Inflammatory macrophage treated with lipopolysaccharide for 1 hour (primary cell): ENCODE results near the gene E2F7.

Source experiments
- DNase-seq, 2 donors: peaks; one replicate each; pipeline ENCODE4 v3.0.0-alpha.2; 2020 to 2022

Gene E2F7

DNA sequence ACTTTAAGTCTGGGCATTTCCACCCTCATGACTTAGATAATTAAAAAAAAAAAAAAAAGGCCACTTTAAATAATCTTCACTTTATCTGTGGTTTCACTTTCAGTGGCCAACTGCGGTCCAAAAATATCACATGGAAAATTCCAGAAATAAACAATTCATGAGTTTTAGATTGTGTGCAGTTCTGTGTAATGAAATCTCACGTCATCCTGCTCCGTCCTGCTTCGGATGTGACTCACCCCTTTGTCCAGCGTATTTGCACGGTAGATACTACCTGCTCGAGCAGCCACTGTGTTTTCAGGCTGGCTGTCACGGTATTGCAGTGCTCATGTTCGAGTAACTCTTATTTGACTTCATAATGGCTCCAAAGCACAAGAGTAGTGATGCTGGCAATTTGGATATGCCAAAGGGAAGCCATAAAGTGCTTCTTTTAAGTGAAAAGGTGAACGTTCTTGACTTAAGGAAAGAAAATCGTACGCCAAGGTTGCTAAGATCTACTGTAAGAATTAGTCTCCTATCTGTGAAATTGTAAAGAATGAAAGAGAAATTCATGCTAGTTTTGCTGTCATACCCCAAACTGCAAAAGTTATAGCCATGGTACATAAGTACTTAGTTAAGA, 2.4 kb downstream of the E2F7 start:
- DNase-seq, result peak in 1 of 2 donors; percentile 37

DNA sequence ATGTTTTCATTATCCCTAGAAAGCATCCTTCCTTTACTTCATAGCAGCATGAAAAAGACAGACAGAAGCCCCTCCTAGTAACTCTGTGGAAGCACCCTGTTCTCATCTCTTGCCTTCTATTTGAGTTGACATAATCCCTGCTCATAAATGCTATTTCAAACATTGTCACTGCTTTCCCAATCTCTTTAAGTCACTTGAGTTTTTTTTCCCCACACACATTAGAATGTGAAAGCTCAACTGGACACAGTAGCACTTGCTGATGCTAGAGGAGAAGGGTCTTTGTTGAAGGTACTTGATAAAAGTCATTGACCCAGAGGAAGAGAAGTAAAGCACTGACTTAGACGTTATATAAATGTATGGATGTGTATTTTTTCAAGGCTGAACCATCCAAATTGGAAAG, 3.0 kb downstream of the E2F7 start:
- DNase-seq, result peak in 1 of 2 donors; percentile 19

DNA sequence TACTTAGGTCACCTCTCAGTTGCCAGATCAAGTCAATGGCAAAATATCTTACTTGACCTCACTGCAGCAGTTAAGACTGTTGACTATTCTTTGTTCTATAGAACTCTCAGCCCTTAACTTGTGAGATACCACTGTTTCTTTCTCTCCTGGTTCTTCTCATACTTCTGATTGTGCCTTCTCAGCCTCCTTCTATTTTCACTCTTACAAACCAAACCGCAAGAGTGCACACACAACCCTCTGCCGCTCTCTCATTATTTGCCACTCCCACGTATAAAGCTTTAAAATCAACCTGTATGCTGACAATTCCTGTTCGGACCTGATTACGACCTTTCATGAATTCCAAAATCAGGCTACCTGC, 4.5 kb downstream of the E2F7 start:
- no peak for DNase-seq

DNA sequence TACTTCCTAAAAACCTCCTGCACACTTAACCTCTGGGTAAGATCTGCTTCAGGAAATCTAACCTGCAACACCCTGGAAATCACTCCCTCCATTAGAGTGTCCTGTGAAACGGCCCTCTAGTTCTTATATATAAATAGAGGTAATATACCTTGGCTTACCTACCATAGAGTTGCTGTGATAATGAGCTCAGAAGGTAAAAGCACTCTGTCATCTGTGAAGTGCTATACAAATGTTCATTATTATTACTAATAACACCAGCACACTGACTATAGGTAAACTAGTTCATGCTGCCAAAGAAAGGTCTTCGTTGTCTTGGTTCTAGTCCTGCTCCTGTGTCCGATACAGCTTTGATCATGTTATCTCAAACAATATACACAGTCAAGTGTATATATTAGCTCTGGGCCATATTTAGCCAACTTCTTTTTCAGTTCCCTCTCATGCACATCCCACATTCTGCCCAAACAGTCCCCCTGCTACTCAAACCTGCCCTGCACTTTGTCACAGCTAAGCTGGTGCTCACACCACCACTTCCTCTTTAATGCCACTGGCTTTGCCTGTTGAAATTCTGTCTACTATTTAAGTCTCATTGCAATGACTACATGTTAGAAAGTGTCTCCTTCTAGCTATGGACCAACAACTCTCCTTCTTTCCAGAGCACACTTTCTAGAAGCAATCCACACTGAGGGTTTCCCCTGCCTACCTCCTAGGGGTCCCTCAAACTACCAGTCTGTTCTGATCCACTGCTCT, 5.1 kb downstream of the E2F7 start:
- peak; percentile 59 to 76 for DNase-seq

DNA sequence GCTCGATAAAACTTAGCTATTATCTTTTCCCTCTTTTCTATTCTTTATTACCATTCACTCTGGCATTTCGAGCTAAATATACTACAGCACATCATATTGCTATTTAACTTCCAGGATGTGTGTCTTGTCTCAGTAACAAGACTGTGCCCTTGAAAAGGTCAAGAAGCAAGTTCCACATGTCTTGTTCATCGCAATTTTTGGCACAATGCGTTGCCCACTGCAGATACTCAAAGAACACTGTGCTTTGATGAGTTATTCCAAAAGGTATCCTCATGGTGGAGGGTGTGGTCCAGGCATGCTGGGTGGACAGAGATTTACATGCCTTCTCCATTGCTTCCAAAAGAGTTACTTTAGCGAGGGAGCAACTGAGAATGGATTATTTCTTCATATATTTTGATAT, 6.6 kb downstream of the E2F7 start:
- no peak for DNase-seq

DNA sequence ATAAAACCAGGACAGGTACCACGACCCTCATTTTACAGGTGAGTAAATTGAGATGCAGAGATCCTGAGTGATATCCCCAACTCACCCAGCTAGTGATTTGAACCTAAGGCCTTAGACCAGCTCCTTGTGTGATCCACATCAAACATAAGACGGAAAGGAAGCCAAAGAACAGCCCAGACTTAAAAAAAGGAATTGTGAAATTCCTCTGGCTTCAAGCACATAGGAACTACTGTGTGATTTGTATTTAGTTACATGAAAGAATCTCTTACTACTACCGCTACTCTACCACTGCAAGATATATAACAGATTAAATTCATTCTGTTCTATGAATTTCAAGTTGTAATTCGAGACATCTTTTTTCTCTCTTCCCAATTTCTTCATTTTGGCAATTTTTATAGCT, 10.5 kb downstream of the E2F7 start:
- DNase-seq, result no peak

DNA sequence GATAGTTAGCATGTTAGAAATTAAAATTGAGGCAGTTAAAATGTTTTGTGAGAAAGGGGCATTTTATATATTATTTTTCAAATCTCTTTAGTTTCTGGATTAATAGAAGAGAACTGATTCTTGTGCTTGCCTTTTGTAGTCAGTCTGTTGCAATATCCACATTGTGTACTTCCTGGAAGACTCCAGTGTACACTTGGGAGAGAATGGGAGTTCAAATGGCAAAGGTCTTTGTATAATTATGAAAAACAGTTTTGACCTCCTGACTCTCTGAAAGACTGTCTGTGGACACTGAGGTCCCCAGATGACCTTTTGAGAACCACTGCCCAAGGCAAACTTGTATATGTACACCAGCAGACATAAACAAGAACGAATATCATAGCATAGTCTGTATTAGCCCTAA, 12.1 kb downstream of the E2F7 start:
- DNase-seq, result no peak

DNA sequence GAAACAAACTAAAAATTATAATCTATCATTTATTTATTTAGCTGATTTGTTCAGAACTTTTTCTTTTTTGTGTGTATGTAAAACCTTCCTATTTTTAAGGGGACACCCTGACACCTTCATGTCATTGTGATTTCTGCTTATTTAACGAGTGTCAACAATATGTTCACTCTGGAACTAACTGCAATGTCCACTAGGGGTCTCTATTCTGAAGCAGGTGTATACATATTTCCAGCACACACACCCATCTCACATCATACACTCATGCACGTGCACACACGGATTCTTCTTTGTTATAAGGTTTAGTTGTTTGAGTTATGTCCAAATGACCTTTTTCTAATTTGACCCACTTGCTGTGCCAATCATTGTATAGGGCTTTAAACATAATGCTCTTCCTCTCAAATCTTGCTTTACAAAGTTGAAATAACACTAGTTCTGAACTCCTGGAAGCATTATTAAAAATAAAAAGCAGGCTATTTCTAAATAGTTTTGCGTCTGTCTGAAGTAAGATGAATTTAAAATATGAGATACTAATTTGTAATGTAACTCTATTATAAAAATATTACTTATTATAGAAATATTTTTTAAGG, 15.5 kb downstream of the E2F7 start:
- DNase-seq, result peak; percentile 21 to 59

DNA sequence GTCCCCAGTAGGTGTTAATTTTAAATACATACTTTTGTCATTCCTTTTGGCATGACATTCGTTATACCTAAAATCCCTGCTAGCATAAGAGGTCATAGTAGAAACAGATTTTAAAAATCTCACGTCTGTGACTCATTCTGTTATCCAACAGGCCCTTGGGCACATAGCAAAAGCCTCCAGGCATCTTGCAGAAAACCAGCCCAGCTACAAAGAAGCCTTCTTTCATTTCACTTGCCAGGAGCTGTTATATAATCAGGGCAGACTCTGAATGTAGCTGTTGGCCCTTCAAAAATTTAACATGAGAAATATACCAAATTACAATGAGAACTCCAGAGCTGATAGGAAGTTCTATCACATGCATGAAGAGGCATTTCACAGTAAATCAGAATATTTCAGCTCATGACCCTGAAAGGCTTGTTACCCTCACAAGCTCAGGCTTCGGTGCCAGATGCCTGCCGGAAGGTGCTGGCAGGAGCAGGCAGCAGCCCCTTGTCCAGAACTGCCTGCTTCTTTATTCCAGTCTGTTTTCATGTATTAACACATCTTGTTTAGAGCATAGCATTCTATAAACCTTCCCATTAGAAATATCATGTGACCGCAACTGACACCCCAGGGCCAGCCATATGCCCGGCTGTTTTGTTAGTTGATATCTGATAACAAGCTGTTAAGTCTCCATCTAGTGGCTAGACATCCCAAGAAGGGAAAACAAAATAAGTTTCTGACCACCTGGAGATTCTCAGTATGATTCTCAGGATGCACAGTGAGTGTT, 17.8 kb downstream of the E2F7 start:
- no peak for DNase-seq

DNA sequence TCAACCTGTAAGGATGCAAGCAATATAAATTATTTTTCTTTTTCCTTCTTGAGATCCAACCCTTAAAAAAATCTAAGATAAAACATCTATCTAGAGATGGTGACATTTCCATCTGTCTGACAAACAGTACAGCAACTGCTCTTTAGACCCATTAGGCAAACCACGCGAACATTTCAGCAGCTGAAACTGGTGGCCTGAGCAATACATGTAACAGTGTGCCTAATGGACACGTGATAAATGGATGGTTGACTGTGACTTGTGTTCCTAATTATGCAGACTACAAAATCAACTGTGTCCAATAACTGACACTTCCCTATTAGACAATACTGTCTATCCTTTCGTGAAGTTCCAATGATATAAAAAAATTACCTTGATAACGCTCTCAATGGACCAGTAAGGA, 18.9 kb downstream of the E2F7 start:
- DNase-seq, result no peak

DNA sequence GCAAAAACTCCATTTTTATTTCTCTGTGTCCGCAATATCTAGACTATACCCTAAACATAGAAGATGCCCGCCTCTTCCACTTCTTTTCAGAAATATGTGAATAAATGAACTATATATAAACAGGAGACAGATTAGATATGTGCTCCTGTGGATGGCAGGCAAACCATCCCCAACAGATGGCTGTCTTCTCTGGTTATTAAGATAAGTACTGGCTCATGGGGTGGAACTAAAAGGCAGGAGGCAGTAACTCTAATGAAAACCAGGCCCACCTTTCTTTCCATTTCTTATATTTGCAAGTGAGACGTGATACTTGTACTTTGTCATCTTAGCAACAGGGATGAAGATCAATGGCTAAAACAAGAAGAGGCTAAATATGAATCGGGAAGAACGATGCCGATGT, 20.2 kb downstream of the E2F7 start:
- no peak for DNase-seq

DNA sequence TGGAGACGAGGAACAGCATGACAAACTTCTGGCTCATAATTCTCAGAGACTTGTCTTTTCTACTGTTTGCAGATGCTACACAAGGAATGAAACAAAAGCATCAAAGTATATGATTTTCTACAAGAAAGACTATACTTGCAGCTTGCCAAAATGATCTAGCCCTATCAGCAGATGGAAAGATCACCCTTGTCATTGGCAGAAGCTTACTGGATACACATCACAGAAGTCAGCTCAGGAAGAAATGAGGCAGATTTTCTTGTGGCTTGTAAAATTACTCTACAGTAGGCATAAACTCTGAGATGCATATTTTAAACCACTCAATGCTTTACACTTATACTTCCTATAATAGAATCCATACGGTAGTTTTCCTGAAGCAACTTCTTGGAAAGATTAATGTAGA, 20.6 kb downstream of the E2F7 start:
- no peak for DNase-seq

DNA sequence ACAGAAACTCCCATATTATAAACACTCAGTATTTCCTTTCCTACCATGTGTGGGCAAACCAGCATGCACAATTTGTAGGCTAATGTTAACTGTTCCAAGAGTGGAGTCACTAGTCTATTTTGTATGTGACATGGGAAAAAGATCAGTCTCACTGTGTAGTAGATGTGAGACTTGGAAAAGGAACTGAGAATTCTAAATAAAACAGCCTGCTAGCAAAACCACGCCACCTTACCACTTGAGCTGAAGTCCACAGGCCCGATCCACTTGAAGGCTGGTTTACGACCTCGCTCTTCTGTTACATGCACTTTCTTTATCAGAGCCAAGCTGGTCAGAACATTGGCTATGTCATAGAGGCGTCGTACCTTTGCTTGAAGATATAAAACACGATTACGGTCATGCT, 22.5 kb downstream of the E2F7 start:
- DNase-seq, result no peak

DNA sequence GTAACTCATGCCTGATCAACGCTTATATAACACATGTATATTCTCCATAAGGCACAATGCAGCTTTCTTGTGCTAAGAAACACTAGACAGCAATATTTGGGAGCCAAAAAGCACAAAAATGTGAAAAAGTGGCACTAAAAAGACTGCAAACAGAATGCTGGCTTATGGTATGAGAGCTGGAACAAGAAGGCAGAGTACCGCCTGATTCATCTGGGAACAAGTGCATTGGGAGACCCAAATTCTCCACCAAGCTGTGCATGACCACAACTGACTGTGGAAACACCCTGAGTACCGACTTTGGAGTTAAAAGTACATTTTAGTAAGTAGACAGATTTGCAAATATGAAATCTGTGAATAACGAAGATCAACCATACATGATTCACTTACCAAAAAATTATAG, 25.1 kb downstream of the E2F7 start:
- no peak for DNase-seq

DNA sequence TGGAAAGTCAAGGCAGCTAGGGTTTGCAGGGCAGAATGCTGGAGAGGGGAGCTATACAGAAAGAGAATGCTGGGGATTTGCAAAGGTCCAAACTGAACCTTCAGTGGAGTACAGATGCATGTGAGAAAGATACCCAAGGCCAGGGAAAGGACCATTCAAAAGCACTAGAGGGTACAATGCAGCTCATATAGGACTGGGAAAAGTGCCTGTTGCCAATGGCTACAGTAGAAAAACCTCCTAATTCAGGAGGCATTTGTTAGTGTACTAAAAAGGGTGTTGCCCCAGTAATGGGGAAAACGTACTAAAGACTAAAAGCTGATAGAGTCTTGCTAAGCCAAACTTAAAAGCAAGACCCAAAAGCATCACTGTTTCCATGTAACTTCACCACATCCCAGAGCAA, 30.1 kb downstream of the E2F7 start:
- no peak for DNase-seq

DNA sequence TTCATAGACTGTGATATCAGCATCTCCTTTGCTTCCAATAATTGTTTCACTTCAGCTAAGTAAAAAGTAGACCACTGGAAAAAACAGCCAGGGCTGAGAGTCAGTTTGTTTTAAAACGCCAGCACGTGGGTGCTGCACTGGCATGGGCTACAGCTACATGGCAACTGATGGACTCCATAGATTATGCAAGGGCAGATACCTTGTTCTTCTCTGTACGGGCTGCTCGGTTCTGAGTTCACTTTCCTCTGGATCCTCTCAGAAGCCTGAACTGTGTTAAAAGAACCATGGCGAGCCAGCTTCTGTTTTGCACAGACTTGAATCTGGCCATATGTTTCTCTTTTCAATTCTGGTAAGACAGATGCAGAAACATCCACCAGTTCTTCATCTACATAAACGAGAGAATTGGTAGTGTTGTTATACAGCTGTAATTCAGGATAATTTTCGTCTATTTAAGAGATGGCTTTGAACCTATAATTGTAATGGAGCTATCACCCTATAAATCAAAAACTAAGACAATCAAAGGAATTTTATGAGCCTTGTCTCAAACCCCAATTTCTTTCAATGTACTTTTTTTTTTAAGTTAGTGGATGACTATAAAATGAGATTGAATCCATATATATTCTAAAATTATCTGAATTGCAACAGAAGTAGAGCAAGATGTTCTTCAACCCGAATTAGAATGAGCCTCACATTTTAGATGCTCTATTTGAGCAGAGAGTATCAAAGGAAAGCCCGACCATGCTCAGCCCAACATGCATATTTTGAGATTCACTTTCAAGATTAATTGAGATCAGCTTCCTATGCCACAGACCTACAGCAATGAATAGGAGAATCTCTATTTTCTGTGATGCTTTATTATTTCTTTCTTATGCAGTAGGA, 31.5 kb downstream of the E2F7 start:
- no peak for DNase-seq

DNA sequence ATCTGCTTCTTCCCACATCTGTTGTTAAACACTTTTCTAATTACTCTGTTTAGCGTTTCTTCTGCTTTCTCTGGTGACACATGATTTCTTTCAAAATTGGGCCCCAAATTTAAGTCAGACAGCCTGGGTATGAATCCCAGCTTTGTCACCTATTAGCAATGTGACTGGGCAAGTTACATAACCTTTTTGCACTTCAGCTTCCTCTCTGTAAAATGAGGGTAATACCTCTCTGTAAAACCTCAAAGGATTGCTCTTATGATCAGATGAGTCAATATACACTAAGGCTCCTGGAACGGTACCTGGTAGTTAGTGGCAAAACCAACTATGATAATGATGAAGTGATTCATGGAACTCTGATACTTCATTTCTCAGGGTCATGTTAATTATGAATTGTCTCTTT, 33.0 kb downstream of the E2F7 start:
- peak; percentile 22 to 27 for DNase-seq

DNA sequence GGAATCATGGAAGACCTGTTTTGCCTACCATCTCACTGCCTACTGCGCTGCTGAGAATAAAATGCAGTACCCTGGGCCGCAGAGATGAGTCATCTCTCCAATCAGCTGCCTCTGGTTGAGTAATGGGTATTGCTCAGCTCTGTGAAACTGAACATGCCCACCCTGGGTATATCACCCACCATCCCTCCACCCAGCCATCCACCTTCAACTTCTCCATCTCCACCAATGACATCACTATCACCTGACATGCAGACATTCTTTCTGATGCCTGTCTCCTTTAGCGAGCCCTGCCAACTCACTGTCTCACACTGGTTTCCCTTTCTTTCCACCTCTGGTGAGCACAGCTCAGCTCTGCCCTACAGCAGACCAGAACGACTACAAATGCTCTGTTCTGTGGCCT, 33.6 kb downstream of the E2F7 start:
- DNase-seq, result peak; percentile 36 to 41

DNA sequence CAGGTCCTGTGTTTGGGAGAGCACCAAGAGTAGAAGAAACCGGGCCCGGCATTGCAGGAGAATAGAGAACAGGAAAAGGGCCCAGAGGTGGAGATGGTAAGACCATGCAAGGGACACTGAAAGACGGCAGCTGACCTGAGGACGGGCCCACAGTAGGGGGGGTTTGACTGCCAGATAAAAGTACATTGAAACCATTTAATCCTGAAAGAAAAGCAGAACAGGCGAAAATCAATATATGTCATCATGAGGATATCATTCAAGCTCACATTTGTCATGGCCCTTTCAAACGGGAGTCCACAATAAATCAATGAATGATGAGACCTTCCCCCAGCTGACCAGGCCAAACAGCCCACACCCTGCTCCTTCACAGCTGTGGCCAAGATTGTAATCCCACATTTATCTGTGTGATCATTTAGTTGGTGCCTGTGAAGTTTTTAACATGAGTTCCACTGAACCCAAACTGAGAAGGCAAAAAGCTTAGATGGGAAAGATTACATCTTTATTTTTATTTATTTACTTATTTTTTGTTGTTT, 39.5 kb downstream of the E2F7 start:
- DNase-seq, result no peak

DNA sequence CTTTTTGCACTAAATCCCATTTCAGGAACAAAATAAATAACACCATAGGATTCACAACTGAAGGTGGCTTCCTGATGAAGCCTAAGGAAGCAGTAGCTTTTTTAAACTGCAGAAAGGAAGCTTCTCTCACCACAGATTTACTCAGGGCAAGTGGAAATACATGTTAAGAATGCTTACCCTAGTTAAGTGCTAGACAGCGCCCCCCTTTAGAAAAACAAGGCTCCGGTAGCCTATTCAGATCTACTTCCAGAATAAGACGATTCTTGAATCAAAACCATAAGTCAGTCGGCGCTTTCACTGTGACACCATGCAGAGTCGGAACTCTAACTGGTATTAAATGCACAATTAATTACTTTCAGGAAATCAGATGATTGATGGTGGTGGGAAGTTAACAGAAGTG, 41.9 kb downstream of the E2F7 start:
- no peak for DNase-seq

DNA sequence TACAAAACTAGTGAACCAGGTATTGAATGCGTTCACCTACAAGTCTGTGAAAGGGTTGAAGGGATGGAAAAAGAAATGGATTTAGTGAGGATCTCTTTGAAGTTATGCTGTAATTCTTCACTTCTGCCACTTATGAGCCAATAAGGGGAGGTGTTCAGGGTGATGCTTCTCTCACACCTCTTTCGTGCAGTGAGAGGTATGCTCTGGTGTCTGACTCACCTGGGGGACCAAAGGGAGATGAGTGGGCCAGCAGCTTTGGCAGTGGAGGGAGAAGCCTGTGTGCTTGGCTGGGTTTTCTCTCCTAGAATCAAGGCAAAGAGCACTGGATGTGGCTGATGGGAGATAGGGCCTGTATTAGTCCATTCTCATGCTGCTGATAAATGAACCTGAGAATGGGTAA, 45.4 kb downstream of the E2F7 start:
- DNase-seq, result no peak

DNA sequence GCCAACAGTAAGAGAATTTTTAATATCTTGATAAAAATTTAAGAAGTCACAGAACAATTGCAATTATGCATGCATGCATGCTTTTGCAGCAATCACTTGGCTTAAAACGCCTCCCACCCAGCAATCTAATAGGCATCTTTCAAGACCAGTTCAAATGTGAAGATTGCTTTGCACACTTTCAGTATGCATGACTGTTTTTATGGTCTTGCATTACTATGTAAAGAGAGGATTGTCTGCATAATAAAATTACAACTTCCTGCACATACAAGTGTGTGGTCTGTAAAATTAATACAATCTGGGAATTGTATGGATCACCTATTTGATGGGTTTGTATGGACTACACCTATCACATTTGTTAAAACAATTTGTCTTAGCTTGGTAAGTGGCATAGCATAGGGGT, 48.8 kb downstream of the E2F7 start:
- no peak for DNase-seq

DNA sequence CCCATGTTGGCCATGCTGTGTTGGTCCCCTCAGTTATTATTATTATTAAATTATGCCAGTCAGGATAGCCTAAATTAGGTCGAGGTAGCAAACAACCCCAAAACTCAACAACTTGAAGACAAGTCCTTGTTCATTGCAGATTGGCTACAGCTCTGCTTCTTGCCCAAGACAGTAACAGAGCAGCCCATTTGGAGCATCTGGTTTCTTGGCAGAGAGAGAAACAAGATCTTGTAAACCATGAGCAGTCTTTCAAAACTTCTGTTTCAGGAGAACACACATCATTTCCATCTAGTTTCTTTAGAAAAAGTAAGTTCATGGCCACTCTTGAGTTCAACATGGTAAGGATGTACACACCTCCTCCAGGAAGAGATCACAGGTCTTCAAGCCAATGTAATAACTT, 52.3 kb downstream of the E2F7 start:
- no peak for DNase-seq
